Measurements from ENCODE around the gene PATL1.

The PATL1 gene

DNA sequence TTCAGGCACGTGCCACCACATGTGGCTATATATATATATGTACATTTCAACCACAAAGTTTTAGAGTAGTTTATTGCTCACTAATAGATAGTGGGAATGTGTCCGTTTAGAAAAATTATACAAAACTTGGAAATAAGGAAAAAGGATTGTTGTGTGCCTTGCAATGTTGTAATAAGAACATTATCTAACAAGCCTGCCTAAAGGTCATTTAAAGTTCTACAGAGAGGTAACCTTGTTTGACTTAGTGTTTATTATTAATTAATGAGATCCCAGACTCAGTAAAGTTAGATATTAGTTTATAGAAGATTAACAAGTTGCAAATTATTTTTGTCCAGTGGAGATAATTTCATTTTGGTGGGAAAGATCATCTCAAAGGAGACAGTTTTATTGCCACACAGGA lies 5.5 kb upstream of the PATL1 start:
- no peak for DNase-seq (ENCODE audit: low read depth)

DNA sequence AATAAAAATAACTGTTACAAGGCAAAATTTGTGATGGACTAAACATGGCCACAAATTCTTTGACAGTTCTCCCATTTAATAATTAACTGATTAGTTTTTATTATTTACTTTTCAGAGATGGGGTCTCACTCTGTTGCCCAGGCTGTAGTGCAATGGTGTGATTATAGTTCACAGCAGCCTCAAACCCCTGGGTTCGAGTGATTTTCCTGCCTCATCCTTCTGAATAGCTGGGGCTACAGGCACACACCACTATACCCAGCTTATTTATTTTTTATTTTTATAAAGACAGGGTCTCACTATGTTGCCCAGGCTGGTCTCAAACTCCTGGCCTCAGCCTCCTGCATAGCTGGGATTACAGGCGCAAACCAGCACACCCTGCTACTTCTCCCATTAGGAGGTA lies 4.5 kb upstream of the PATL1 start:
- DNase-seq (ENCODE audit: low read depth): no peak

GRCh38 chr11:59671471-59671870 lies 2.6 kb upstream of the PATL1 start:
- no peak for DNase-seq (ENCODE audit: low read depth)

DNA sequence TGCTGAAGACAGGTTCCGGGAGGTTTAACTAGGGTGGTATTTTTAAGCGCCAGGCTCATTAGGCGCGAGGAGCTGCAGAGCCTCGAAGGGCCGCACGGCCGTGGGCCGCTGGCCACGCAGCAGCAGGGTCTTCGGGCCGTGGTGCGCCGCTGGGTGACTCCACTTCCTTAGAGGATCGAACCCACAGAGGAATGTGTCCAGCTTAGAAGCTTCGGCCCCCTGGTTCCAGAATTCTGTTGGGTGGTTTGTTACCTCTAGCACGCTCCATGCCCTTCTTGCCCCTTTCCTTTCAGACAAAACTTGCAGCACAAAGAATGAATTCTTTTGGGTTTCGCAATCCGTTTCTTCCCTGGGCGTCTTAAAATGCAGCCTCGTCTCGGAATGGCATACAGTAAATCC lies 773 bp upstream of the PATL1 start:
- peak; percentile 63 for DNase-seq (ENCODE audit: low read depth)

- DNase-seq (ENCODE audit: low read depth): peak; percentile 78
Observed at GRCh38 chr11:59668188-59668949, 468 bp downstream of the PATL1 start.

DNA sequence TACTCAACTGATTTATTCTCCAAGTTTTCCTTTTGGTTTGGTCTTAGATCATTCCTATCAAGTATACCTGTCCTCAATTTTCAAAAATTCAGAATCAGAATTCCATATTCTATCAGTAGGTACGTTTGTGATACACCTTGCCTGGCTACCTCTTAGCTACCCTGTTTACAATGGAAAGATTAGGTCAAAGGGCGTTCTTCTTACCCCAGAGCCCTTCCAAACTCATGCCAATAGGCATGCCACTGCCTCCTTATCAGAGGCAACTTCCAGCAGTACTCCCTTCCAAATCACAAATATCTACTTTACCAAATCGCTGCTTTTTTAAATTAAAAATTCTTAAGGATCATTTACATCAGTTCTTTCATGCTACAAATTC lies 1.0 kb downstream of the PATL1 start:
- no peak for DNase-seq (ENCODE audit: low read depth)

DNA sequence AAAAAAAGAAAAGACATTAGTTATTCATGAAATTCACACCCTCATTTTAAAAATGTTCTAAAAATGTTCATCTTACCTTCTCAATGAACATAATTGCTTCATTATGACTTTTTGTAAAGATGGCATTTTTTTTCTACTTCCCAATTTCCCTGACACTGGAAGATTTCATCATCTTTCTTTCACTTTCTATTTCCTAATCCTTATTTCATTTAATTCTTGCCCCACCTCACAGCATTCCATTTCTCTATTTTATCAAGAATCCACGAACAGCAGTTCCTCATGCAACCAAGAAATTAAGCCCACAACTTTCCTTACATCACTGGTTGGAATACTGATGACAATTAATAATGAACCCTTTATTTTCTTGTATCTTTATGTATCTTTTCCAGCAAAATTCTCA lies 1.9 kb downstream of the PATL1 start:
- DNase-seq (ENCODE audit: low read depth): no peak

DNA sequence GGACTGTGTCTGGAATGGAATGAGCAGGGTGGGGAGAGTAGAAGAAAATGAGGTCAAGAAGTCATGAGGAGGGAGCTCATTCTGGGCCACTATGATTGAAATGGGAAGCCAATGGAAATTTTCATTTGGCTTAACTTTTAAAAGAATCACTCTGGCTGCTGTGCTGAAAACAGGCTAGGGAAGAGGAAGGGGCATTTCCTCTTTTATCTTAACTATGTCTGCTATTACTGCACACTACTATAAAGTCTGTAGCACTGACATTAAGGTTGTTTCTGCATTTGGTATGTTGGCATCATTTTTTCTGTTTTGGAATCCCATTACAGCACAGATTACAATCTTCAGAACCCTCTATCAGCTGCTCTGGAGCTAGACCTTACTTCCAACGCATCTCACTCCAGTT lies 8.2 kb downstream of the PATL1 start:
- no peak for DNase-seq (ENCODE audit: low read depth)

DNA sequence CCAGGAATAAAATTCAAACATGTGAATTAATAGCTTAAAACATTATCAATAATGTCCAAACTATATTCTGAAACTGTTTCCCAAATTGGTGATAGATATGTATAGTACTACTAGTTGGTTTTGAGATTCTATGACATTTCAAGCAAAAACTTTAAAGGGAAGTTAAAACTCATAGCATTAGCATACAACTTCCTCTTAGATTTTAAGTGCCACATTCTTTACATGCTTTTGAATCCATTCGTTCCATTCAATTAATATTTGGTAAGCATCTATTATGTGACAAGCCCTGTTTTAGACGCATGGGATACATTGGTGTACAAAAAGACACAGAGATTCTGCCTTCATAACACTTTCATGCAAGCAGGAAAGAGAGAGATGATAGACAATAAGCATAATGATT lies 8.9 kb downstream of the PATL1 start:
- DNase-seq (ENCODE audit: low read depth): no peak

DNA sequence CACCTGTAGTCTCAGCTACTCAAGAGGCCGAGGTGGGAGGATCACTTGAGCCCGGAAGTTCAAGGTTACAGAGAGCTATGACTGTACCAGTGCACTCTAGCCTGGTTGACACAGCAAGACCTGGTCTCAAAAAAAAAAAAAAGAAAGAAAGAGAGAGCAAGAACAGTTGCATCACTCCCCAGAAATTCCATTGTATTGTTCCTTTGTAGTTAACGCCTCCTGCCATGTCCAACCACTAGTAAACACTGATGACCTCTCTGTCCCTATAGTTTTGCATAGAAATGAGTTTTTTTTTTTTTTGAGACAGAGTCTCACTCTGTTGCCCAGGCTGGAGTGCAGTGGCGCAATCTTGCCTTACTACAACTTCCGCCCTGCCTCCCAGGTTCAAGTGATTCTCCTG lies 10.8 kb downstream of the PATL1 start:
- no peak for DNase-seq (ENCODE audit: low read depth)

DNA sequence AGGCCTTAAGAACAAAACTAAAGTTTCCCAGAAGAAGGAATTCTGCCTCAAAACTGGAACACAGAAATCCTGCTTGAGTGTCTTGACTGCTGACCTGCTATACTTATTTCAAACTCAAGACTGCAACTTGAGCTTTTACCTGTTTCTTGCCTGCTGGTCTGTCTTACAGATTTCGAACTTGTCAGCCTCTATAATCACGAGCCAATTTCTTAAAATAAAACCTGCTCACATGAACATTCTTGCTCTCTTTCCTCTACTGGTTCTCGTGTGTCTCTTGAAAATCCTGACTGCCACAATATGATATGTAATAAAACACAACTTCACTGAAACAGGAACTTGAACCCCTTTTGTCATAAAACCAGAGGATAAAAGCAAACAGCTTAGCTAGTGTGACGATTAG lies 13.9 kb downstream of the PATL1 start:
- DNase-seq (ENCODE audit: low read depth): no peak

DNA sequence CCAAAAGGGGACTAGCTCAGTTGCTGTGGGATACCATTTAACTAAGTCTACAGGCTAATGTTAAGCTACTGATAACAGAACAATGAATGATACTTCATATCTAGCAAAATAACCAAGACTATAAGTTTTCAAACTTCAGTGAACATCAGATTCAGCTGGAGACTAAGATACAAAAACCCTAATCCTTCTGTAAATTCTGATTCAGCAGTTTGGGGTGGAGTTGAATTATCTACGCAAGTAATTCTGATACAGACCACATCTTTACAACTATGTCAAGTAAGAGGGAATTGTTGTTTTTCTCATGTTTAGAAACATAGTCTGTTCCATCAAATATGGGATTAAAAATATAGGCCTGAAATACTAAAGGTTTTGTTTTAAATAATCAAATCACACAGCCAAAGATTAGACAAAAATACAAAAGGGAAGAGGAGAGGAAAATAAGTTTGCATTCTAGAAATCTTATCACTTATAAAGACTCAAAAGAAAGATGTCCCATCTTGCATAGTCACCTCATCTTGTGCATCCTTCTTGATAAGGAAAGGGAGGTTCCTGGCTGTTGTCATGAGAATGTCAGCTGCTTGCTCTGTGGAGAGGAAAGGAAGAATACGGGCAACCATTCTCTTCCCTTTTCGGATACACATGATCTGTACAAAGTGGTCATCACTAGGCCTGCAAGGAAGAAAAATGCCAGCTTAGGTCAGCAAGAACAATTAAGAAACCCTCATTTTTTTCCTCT lies 21.4 kb downstream of the PATL1 start:
- no peak for DNase-seq (ENCODE audit: low read depth)

GRCh38 chr11:59644528-59644927 lies 24.3 kb downstream of the PATL1 start:
- no peak for DNase-seq (ENCODE audit: low read depth)

DNA sequence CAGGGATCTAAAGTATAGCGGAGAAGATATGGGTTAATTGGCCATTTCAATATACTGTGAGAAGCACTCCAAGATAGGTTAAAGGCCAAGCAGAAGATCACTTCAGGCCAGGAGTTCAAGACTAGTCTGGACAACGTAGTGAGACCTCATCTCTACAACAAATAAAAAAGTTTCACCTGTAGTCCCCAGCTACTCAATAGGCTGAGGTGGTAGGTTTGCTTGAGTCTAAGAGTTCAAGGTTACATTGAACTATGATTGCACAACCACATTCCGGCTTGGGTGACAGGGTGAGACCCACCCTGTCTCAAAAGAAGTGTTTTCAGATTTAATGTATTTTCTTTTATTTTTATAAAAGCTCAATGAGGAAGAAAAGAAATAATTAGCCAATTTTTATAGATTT lies 25.4 kb downstream of the PATL1 start:
- no peak for DNase-seq (ENCODE audit: low read depth)

DNA sequence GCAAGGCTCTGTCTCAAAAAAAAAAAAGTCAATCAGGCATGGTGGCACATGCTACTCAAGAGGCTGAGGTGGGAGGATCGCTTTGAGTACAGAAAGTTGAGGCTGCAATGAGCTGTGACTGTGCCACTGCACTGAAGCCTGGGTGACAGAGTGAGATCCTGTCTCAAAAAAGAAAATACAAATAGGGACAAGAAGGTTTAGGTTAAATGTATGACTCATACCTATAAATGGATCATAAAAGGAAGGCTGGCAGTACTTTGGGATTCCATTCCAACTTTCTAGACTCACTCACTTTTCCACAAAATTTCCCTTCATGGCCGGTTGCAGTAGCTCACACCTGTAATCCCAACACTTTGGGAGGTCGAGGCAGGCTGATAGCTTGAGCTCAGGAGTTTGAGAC lies 27.7 kb downstream of the PATL1 start:
- peak; percentile 20 for DNase-seq (ENCODE audit: low read depth)

DNA sequence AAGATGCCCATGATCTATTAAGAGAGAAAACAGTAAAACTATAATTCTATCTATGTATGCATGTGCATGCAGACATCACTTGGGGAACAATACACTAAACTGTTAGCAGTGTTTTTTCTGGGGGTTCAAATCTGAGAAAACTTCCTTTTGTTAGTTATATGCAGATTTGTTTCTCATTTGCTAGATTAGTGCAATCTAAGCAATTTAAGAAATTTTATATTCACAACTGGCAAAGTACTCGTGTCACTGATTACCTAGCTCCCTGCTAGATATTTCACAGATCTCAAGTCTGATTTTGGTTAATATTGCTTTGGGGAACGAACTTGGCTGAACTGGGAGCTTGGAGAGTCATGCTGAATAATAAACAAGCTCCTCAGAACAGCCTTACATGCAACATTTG lies 38.3 kb downstream of the PATL1 start:
- no peak for DNase-seq (ENCODE audit: low read depth)

DNA sequence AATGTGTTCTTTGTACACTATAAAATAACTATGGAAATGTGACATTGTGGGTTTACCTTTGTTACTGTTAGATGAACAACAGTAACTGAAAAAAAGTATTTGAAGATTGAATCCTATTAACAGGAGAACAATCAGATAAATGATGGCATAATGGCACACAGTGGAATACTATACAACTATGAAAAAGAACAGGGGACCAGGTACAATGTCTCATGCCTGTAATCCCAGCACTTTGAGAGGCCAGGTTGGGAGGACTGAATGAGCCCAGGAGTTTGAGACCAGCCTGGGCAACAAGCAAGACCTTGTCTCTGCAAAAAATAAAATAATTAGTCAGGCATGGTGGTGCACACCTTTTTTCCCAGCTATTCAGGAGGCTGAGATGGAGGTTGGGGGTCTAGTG lies 38.8 kb downstream of the PATL1 start:
- DNase-seq (ENCODE audit: low read depth): no peak

GRCh38 chr11:59626969-59627368 lies 41.9 kb downstream of the PATL1 start:
- peak; percentile 10 for DNase-seq (ENCODE audit: low read depth)

GRCh38 chr11:59625703-59626102 lies 43.1 kb downstream of the PATL1 start:
- no peak for DNase-seq (ENCODE audit: low read depth)

DNA sequence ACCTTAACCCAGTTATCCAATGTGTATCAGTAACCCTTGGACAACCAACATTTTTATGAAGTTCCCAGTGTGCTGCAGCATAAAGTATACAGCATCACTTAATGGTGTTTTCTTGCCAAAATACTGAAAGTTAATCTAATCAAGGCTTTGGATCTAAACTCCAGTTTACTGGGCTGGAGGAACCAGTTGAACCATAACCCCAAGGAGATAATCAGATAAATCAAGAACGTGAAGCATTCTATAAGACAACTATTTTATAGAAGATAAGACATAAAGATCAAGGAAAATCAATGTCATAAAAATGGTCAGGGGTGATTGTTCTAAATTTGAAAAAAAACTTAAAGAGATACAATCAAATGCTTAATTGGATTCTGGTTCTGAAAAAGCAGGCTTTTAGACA lies 51.0 kb downstream of the PATL1 start:
- no peak for DNase-seq (ENCODE audit: low read depth)

DNA sequence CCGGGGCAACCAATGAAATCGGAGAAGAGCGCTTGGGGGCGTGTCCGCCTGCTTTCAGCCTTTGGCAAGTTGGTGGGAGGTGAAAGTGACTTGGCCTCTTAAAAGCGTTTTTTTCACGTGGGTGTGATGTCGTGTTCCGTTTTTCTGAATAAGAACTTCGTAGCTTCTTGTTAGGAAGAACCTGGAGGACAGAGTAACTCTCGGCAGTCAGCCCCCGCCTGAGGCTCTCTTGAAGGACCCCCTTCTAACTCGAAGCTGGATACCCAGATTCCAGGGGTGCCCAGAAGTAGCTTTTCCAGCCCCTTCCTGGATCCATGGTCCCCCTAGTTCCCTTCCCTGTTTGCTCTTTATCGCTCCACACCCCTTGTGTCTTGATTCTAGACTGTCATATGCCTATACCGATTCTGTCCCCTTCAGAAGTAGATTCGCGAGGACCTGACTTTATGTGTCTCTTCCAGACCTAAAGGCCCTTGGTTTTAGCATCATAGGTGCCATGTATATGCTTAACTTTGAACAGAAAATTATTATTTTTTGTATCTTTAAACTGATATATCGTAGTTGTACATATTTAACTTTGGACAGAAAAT lies 52.3 kb downstream of the PATL1 start:
- DNase-seq (ENCODE audit: low read depth): no peak

- DNase-seq (ENCODE audit: low read depth): peak; percentile 100
Observed at GRCh38 chr11:59615637-59616395, 53.0 kb downstream of the PATL1 start, which contains the start of gene OSBP. Gene OSBP, minus strand, starts transcription at chr11:59615774. Its CDS starts 110 bp downstream, at chr11:59615664.
